Smooth muscle cell (in vitro differentiated cells): ENCODE measurements around the gene MYADM. TPM values are rescaled to one million over a fixed set of nuclear protein-coding genes. Genes with fewer than 3 reads are reported as not detected.

Experiments used
- DNase-seq: peaks from one replicate; lab custom pipeline; 2025; ENCODE audit not compliant: unreplicated experiment; lab: John Stamatoyannopoulos, UW
- H2AFZ ChIP-seq: fragments of 200-600 bp; sonication (generic); 2 replicates; pipeline ENCODE4 v1.6.0; 2016; ENCODE audit warnings: antibody characterized with exemption, low read depth, mild to moderate bottlenecking
- H3F3A ChIP-seq: fragments of 200-600 bp; sonication (generic); 2 replicates; pipeline ENCODE4 v1.6.0; 2017; ENCODE audit warnings: antibody characterized with exemption, low read depth
- H3K27ac ChIP-seq: fragments of 200-600 bp; sonication (generic); 2 replicates; pipeline ENCODE4 v1.5.1; 2016; ENCODE audit warnings: low read depth, mild to moderate bottlenecking
- H3K27me3 ChIP-seq: fragments of 200-600 bp; sonication (generic); 2 replicates; pipeline ENCODE4 v1.6.1; 2016; ENCODE audit warnings: low read depth, mild to moderate bottlenecking
- H3K36me3 ChIP-seq: fragments of 200-600 bp; sonication (generic); 2 replicates; pipeline ENCODE4 v1.5.1; 2016; ENCODE audit warnings: low read depth
- H3K4me1 ChIP-seq: fragments of 200-600 bp; sonication (generic); 2 replicates; pipeline ENCODE4 v1.5.1; 2016; ENCODE audit warnings: low read depth
- H3K4me2 ChIP-seq: fragments of 200-600 bp; sonication (generic); 2 replicates; pipeline ENCODE4 v1.6.0; 2016; ENCODE audit warnings: mild to moderate bottlenecking
- H3K4me3 ChIP-seq: fragments of 200-600 bp; sonication (generic); 2 replicates; pipeline ENCODE4 v1.5.1; 2016; ENCODE audit warnings: mild to moderate bottlenecking
- H3K79me2 ChIP-seq: fragments of 200-600 bp; sonication (generic); 2 replicates; pipeline ENCODE4 v1.6.0; 2016; ENCODE audit warnings: low read depth, mild to moderate bottlenecking
- H3K9ac ChIP-seq: fragments of 200-600 bp; sonication (generic); 2 replicates; pipeline ENCODE4 v1.6.0; 2016; ENCODE audit warnings: low read depth
- H3K9me3 ChIP-seq: fragments of 200-600 bp; sonication (generic); replicated peaks from 2 replicates; pipeline ENCODE4 v1.5.1; 2016; ENCODE audit warnings: low read depth
- H4K20me1 ChIP-seq: fragments of 200-600 bp; sonication (generic); 2 replicates; pipeline ENCODE4 v1.6.0; 2016; ENCODE audit warnings: low read depth
- CTCF ChIP-seq: fragments of 200-600 bp; sonication (generic); IDR thresholded peaks from 2 replicates; pipeline ENCODE4 v1.5.1; 2017; ENCODE audit warnings: borderline replicate concordance, mild to moderate bottlenecking, antibody characterized with exemption; ENCODE audit not compliant: insufficient read depth, poor library complexity, severe bottlenecking
- WGBS: methylation state at CpG from one replicate; pipeline ENCODE4 v1.1.7; 2016; ENCODE audit warnings: low lambda C conversion rate; 5-methylcytosine and 5-hydroxymethylcytosine counted together
- polyA plus RNA-seq: library from polyadenylated mRNA; unstranded; fragments of >200 nt; fragmentation: Nextera tagmentation; extraction: Ambion mirVana; gene quantifications from 2 replicates; pipeline ENCODE4 v1.2.1, GENCODE V29; 2016
- total RNA-seq: library from RNA; depleted of rRNA; stranded (reverse); fragments of >200 nt; gene quantifications from 2 replicates; pipeline ENCODE4 v1.2.3, GENCODE V29; 2014

Gene MYADM
- total and polyA plus RNA-seq, 2 experiments from 2014 or later: 97.6 to 193 TPM

- no peak overlapping the region for H2AFZ ChIP-seq
- H3K4me2 ChIP-seq: peak overlapping the region; percentile 89
- H3K27me3 ChIP-seq: no peaks in the 10 kb centered on the region
- peaks cover 28% of the 10 kb centered on the region for H3K79me2 ChIP-seq
- peaks cover 3% of the 10 kb centered on the region for H3F3A ChIP-seq
- peaks cover 10% of the 10 kb centered on the region for H3K4me1 ChIP-seq
- H3K27ac ChIP-seq: peak overlapping the region; percentile 100
- no peaks in the 10 kb centered on the region for H3K9me3 ChIP-seq
- no peaks in the 10 kb centered on the region for H3K36me3 ChIP-seq
- H3K9ac ChIP-seq: peak overlapping the region; percentile 100
- 2% methylated on average over 40 of the region's 50 CpGs for WGBS
- H4K20me1 ChIP-seq: peaks cover 18% of the 10 kb centered on the region
- DNase-seq: peak; percentile 38
- peak overlapping the region; percentile 58 for H3K4me3 ChIP-seq
- TF ChIP-seq CTCF: no peak
Measured at GRCh38 chr19:53865918-53866864, 1.5 kb upstream of the MYADM start.

GRCh38 chr19:53866865-53867224 is 838 bp upstream of the MYADM start:
- H3K9me3 ChIP-seq: no peaks in the 10 kb centered on the region
- peak overlapping the region; percentile 58 for H3K4me3 ChIP-seq
- H2AFZ ChIP-seq: no peak overlapping the region
- DNase-seq: no peak
- WGBS: 14% methylated on average over 14 of the region's 14 CpGs
- H3K36me3 ChIP-seq: no peaks in the 10 kb centered on the region
- H4K20me1 ChIP-seq: peaks cover 24% of the 10 kb centered on the region
- H3K4me1 ChIP-seq: peaks cover 10% of the 10 kb centered on the region
- TF ChIP-seq CTCF: no peak
- H3F3A ChIP-seq: peaks cover 6% of the 10 kb centered on the region
- H3K4me2 ChIP-seq: peak overlapping the region; percentile 89
- H3K27me3 ChIP-seq: no peaks in the 10 kb centered on the region
- H3K9ac ChIP-seq: peak overlapping the region; percentile 100
- H3K27ac ChIP-seq: peak overlapping the region; percentile 100
- H3K79me2 ChIP-seq: peaks cover 32% of the 10 kb centered on the region

- no peaks in the 10 kb centered on the region for H3K36me3 ChIP-seq
- no peaks in the 10 kb centered on the region for H3K9me3 ChIP-seq
- peak overlapping the region; percentile 96 for H3K27ac ChIP-seq
- DNase-seq: peak; percentile 64
- H3K79me2 ChIP-seq: peaks cover 42% of the 10 kb centered on the region
- H3K27me3 ChIP-seq: no peaks in the 10 kb centered on the region
- H3F3A ChIP-seq: peaks cover 13% of the 10 kb centered on the region
- peak overlapping the region; percentile 99 for H3K9ac ChIP-seq
- peaks cover 39% of the 10 kb centered on the region for H4K20me1 ChIP-seq
- no peak overlapping the region for H2AFZ ChIP-seq
- peak overlapping the region; percentile 96 for H3K4me3 ChIP-seq
- WGBS: under 1% methylated on average over 26 of the region's 37 CpGs
- peaks cover 10% of the 10 kb centered on the region for H3K4me1 ChIP-seq
- peak overlapping the region; percentile 100 for H3K4me2 ChIP-seq
- TF ChIP-seq CTCF: no peak
Measured at GRCh38 chr19:53868091-53868891, 608 bp downstream of the MYADM start.
